Epithelial cell of proximal tubule (primary cell): ENCODE results near the gene SOX8. TPM values are rescaled to one million over a fixed set of nuclear protein-coding genes. Genes with fewer than 3 reads are reported as not detected.

Experiments
- DNase-seq: peaks from one replicate; pipeline ENCODE4 v3.0.0-alpha.2; 2011; ENCODE audit warnings: low read depth
- H3K4me3 ChIP-seq: 2 replicates; pipeline ENCODE4 v1.5.1; 2011; ENCODE audit warnings: low read depth, mild to moderate bottlenecking, low read length
- CTCF ChIP-seq: conservative IDR thresholded peaks from 2 replicates; pipeline ENCODE4 v1.5.1; 2012; ENCODE audit warnings: low read depth, mild to moderate bottlenecking, low read length
- total RNA-seq: library from RNA; depleted of rRNA; stranded (reverse); fragments of >200 nt; gene quantifications from 2 replicates; pipeline ENCODE4 v1.2.3, GENCODE V29; 2015

The SOX8 gene
- total RNA-seq, 1 donor from 2014 or later: not detected

- no peak overlapping the region for H3K4me3 ChIP-seq
- no peak for DNase-seq
- no peak for TF ChIP-seq CTCF
Measured at GRCh38 chr16:1006781-1007180, 25.2 kb downstream of the SOX8 start.

- no peak overlapping the region for H3K4me3 ChIP-seq
- TF ChIP-seq CTCF: no peak
- no peak for DNase-seq
Measured at GRCh38 chr16:1007284-1007850, 25.8 kb downstream of the SOX8 start.

GRCh38 chr16:1008085-1008484 is 26.5 kb downstream of the SOX8 start:
- no peak overlapping the region for H3K4me3 ChIP-seq
- DNase-seq: no peak
- TF ChIP-seq CTCF: no peak

GRCh38 chr16:1009358-1010150 is 28.0 kb downstream of the SOX8 start:
- no peak overlapping the region for H3K4me3 ChIP-seq
- TF ChIP-seq CTCF: no peak
- DNase-seq: no peak

- H3K4me3 ChIP-seq: no peak overlapping the region
- TF ChIP-seq CTCF: no peak
- no peak for DNase-seq
Measured at GRCh38 chr16:1010251-1010650, 28.7 kb downstream of the SOX8 start.

GRCh38 chr16:1010815-1011214 is 29.2 kb downstream of the SOX8 start:
- no peak overlapping the region for H3K4me3 ChIP-seq
- no peak for TF ChIP-seq CTCF
- DNase-seq: no peak
